CD4-positive, alpha-beta T cell (primary cell): Measurements from ENCODE around the gene LAMA3. TPM values are rescaled to one million over a fixed set of nuclear protein-coding genes. Genes with fewer than 3 reads are reported as not detected.

Source experiments
- ATAC-seq: fragments of 200-7000 bp; cut with Tn5 transposase; one replicate; pipeline ENCODE4 v1.10.0; 2022; ENCODE audit warnings: mild to moderate bottlenecking; ENCODE audit not compliant: poor library complexity
- CTCF ChIA-PET: fragments of 350-600 bp; sonication (Branson Sonifier 250); formaldehyde crosslinking; loops from one replicate; lab custom pipeline; 2021; ENCODE audit warnings: antibody characterized with exemption, inconsistent platforms; lab: Charles Lee
- POLR2A ChIA-PET: fragments of 350-600 bp; sonication (Branson Sonifier 250); formaldehyde crosslinking; loops from one replicate; lab custom pipeline; 2021; ENCODE audit warnings: antibody characterized with exemption, inconsistent platforms; lab: Charles Lee
- DNase-seq, 14 experiments: peaks; one replicate each; pipeline ENCODE4 v3.0.0-alpha.2; 2013 to 2020; ENCODE audit warnings: mixed read lengths in 2 of 14
- H3K27ac ChIP-seq, 2 donors: one replicate each; pipeline versions ENCODE4 v1.5.1 to v1.7.0; 2013; ENCODE audit warnings: low read length in 2 of 2, low read depth in 1 of 2, mild to moderate bottlenecking in 1 of 2
- H3K27me3 ChIP-seq, 2 experiments: 1 replicate in 1 of 2; 2 replicates in 1 of 2; pipeline versions ENCODE4 v1.6.1 to v1.7.0; 2013; ENCODE audit warnings: low read length in 2 of 2, control low read depth in 1 of 2, mild to moderate bottlenecking in 1 of 2, moderate library complexity in 1 of 2; ENCODE audit not compliant: insufficient read depth in 2 of 2, control insufficient read depth in 1 of 2
- H3K36me3 ChIP-seq: one replicate; pipeline ENCODE4 v1.6.1; 2013; ENCODE audit warnings: low read length, control low read depth; ENCODE audit not compliant: insufficient read depth
- H3K4me1 ChIP-seq: one replicate; pipeline ENCODE4 v1.6.1; 2013; ENCODE audit warnings: low read length, control low read depth; ENCODE audit not compliant: insufficient read depth
- H3K4me3 ChIP-seq: one replicate; pipeline ENCODE4 v1.5.1; 2013; ENCODE audit warnings: mild to moderate bottlenecking, low read length, moderate library complexity
- H3K9me3 ChIP-seq, 2 experiments: 1 replicate in 1 of 2; 2 replicates in 1 of 2; pipeline versions ENCODE4 v1.6.1 to v1.7.0; 2013; ENCODE audit warnings: low read length in 2 of 2, mild to moderate bottlenecking in 2 of 2, control low read depth in 1 of 2, moderate library complexity in 1 of 2; ENCODE audit not compliant: control insufficient read depth in 1 of 2, insufficient read depth in 1 of 2
- H3K27ac Mint-ChIP-seq: one replicate; pipeline ENCODE4 v1.8.0; 2020; ENCODE audit warnings: mixed read lengths
- H3K27me3 Mint-ChIP-seq: one replicate; pipeline ENCODE4 v1.8.0; 2021; ENCODE audit warnings: mixed read lengths
- H3K36me3 Mint-ChIP-seq: one replicate; pipeline ENCODE4 v1.8.0; 2021; ENCODE audit warnings: low read depth, mixed read lengths
- H3K4me1 Mint-ChIP-seq: one replicate; pipeline ENCODE4 v1.8.0; 2021; ENCODE audit warnings: low read depth, mixed read lengths
- H3K4me3 Mint-ChIP-seq: one replicate; pipeline ENCODE4 v1.8.0; 2020; ENCODE audit warnings: mild to moderate bottlenecking, mixed read lengths
- H3K9me3 Mint-ChIP-seq: one replicate; pipeline ENCODE4 v1.8.0; 2020; ENCODE audit warnings: mixed read lengths
- intact Hi-C, 2 experiments: fragments of 100-400 bp; cut with DNase I in 1 of 2; cut with micrococcal nuclease in 1 of 2; formaldehyde crosslinking; loops; one replicate each; pipeline versions ENCODE4 v1.15.1 to v1.9.0; 2023 to 2025; cut with DNase I, micrococcal nuclease
- total RNA-seq, 174 experiments: library from RNA in 2 of 174; stranded (reverse) in 2 of 174; gene quantifications; one replicate each; pipeline ENCODE4 v1.2.3 and lab custom pipeline; 2021 to 2026
- TF ChIP-seq, protein P1 (sequence below): fragments of 200-600 bp; IDR thresholded peaks from one replicate; pipeline ENCODE4 v1.8.0; 2022; ENCODE audit warnings: antibody characterized with exemption, mild to moderate bottlenecking

LAMA3 gene
- total RNA-seq, 2 experiments from 2014 or later, result 0.19 TPM; not detected in 1

DNA sequence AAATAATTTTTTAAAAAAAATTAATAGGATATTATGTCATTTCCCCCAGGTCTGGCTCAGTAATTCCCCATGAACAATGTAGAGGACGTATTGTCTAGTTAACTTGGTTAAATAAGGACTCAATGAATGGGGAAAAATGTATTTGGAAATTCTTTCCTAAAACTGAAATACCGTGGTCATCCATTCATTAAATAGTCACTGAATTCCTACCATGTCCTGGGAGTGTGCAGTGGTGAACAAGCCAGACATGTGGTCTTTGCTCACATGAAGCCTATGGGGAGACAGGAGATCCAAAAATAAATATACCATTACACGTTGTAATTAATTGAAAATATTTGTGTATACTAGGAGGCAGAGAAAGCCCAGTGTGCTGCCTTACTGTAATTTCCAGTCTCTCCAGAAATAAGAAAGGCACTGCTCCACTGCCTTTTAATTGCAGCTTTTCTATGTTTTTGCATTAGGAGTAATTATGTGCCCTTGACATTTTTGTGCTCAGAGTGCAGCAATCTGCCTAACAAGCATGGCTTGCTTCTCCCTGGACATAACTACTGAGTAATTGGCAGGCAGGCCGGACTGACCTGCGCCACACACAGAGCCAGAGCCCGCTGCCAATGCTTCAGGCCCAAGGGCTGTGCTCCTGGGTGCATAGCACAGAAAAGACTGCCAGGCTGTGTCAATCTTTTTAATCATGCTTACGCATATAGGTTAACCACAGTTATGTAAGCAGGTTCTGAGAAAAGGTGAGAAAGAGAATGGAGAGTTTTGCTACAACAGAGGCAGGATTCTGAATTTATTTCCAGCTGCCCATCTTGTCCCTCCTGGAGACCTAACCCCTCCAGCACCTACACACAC is 303.1 kb downstream of the LAMA3 start:
- Mint-ChIP-seq H3K4me1 (peaks cover 81% of the 10 kb centered on the region), H3K27me3 (no peaks in the 10 kb centered on the region), H3K4me3 (peak overlapping the region; percentile 73), H3K9me3 (peaks cover 2% of the 10 kb centered on the region), H3K36me3 (no peaks in the 10 kb centered on the region), H3K27ac (peak overlapping the region; percentile 95)
- H3K4me3 ChIP-seq, result peak overlapping the region; percentile 50
- H3K27ac ChIP-seq, result peak overlapping the region; percentile 59 to 82
- H3K4me1 ChIP-seq, result peaks cover 44% of the 10 kb centered on the region
- POLR2A ChIA-PET, result interaction anchor here (1.0 to 3.5 kb wide), 13 partner anchors 9 to 70 kb away, joined by 3 to 33 read pairs (median 6); partner anchors contain the start of gene TTC39C
- H3K9me3 ChIP-seq, result no peaks in the 10 kb centered on the region
- peak in 13 of 14 experiments; percentile 39 to 90 (median 56) for DNase-seq
- TF ChIP-seq, protein P1, sequence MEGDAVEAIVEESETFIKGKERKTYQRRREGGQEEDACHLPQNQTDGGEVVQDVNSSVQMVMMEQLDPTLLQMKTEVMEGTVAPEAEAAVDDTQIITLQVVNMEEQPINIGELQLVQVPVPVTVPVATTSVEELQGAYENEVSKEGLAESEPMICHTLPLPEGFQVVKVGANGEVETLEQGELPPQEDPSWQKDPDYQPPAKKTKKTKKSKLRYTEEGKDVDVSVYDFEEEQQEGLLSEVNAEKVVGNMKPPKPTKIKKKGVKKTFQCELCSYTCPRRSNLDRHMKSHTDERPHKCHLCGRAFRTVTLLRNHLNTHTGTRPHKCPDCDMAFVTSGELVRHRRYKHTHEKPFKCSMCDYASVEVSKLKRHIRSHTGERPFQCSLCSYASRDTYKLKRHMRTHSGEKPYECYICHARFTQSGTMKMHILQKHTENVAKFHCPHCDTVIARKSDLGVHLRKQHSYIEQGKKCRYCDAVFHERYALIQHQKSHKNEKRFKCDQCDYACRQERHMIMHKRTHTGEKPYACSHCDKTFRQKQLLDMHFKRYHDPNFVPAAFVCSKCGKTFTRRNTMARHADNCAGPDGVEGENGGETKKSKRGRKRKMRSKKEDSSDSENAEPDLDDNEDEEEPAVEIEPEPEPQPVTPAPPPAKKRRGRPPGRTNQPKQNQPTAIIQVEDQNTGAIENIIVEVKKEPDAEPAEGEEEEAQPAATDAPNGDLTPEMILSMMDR, result no peak
- no peaks in the 10 kb centered on the region for H3K36me3 ChIP-seq
- CTCF ChIA-PET, result interaction anchor here (1.1 to 1.4 kb wide), 2 partner anchors 19 to 84 kb away, joined by 3 to 6 read pairs; no protein-coding TSS in a partner anchor
- intact Hi-C loops, result loop anchor here in 1 of 2 experiments (1.0 kb wide), 2 partner anchors 19 to 20 kb away; no protein-coding TSS in a partner anchor
- ATAC-seq, result peak; percentile 90
- no peaks in the 10 kb centered on the region for H3K27me3 ChIP-seq

GRCh38 chr18:23992941-23993280 is 303.7 kb downstream of the LAMA3 start:
- peak; percentile 59 for ATAC-seq
- ChIA-PET POLR2A (interaction anchor here (1.0 to 3.5 kb wide), 13 partner anchors 8 to 69 kb away, joined by 3 to 33 read pairs (median 6); partner anchors contain the start of gene TTC39C), CTCF (interaction anchor here (1.1 kb wide), 1 partner anchor 83 kb away, joined by 6 read pairs; no protein-coding TSS in a partner anchor)
- Mint-ChIP-seq H3K9me3 (peaks cover 2% of the 10 kb centered on the region), H3K27me3 (no peaks in the 10 kb centered on the region), H3K4me1 (peaks cover 76% of the 10 kb centered on the region), H3K27ac (peak overlapping the region; percentile 95), H3K36me3 (no peaks in the 10 kb centered on the region), H3K4me3 (peak overlapping the region; percentile 73)
- TF ChIP-seq, protein P1, result no peak
- DNase-seq, result no peak
- Histone ChIP-seq H3K27ac (peak overlapping the region; percentile 59 to 82), H3K4me3 (peak overlapping the region; percentile 50), H3K36me3 (no peaks in the 10 kb centered on the region), H3K27me3 (no peaks in the 10 kb centered on the region), H3K9me3 (no peaks in the 10 kb centered on the region), H3K4me1 (peaks cover 45% of the 10 kb centered on the region)
- intact Hi-C loops, result loop anchor here in 1 of 2 experiments (1.0 kb wide), 2 partner anchors 18 to 21 kb away; no protein-coding TSS in a partner anchor

- peak overlapping the region; percentile 95 for H3K27ac Mint-ChIP-seq
- ChIA-PET POLR2A (interaction anchor here (0.6 to 3.3 kb wide), 5 partner anchors 11 to 122 kb away, joined by 3 to 33 read pairs (median 7); partner anchors contain the start of gene TTC39C), CTCF (no interaction called here)
- TF ChIP-seq, protein P1, result no peak
- no peaks in the 10 kb centered on the region for H3K9me3 ChIP-seq
- intact Hi-C loops, result no loop called here
- H3K9me3 Mint-ChIP-seq, result no peaks in the 10 kb centered on the region
- no peaks in the 10 kb centered on the region for H3K36me3 Mint-ChIP-seq
- ATAC-seq (peak; percentile 18), DNase-seq (peak in 9 of 14 experiments; percentile 20 to 66 (median 42))
- no peaks in the 10 kb centered on the region for H3K27me3 ChIP-seq
- H3K4me1 Mint-ChIP-seq, result peaks cover 75% of the 10 kb centered on the region
- H3K27me3 Mint-ChIP-seq, result no peaks in the 10 kb centered on the region
- H3K4me3 Mint-ChIP-seq, result peak overlapping the region; percentile 78
- H3K36me3 ChIP-seq, result no peaks in the 10 kb centered on the region
- peak overlapping the region; percentile 32 to 82 for H3K27ac ChIP-seq
- H3K4me1 ChIP-seq, result peaks cover 58% of the 10 kb centered on the region
- H3K4me3 ChIP-seq, result peak overlapping the region; percentile 50
Measured at GRCh38 chr18:23994361-23994902, 305.2 kb downstream of the LAMA3 start.
